Middle frontal gyrus (tissue), 1 donor: ENCODE measurements around the gene TBC1D2.
"Not testable (repeated sequence)": the region's sequence is repeated elsewhere in the genome, so short reads cannot be mapped to it uniquely, and the experiment has no call there.

Source experiments
- DNase-seq: peaks from one replicate; pipeline ENCODE4 v3.0.0-alpha.2; 2015; ENCODE audit warnings: low spot score; ENCODE audit errors: extremely low spot score

The TBC1D2 gene

DNA sequence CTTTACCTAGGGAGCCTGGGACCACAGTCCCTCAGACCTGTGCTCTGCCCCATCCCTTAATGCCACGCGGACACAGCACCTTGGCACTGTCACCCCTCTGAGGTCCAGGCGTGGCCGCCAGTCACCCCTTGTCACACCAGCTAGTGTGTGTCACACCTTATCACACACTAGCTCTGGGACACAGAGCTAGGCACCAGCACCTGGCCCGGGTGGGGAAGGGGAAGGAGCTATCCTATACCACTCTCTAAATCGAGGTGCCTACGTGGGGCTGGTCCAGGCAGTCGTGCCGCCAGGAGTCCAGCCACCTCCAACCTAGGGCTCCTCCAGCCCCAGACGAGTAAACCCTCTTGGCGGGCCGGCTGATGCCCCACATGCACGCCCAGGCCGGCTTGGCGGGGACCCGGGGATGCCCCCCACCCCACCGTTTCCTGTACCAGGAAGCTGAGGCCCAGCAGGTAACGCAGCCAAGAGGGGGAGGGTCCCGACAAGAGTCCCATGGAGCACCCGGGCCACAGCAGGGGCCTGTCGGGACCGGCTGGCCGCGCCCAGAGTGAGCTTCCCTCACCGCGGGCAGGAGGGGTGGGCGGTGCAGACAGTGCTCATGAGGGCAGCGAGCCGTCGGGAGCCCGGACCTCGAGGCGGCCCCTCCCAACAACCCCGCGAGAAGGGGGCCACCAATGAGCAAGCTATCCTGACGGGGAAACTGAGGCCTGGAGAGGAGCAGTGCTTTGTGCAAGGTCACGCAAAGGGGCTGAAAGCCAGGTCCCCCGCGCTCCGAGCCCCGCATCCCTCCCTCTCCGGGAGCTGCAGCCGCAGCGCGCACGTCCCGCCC lies 63.6 kb downstream of the TBC1D2 start:
- no peak for DNase-seq

DNA sequence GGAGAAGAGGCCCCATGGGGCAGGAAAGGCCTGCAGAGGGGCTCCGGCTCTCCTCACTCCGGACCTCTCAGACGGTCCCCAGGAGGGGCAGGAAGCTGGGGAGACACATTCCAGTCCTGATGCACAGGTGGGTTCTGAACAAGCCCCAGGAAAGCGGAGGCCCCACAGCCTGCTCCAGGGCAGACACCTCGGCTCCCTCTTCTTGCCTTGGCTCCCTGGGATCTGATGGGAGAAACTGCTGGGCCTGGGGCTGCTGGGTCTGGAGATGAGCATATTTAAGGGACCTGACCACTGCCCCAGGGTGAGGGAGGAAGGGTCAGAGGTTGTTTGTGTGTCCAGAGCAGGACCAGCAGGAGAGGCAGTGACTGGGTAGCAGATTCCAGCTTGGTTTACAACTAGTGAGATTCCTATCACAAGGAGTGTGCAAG lies 64.3 kb downstream of the TBC1D2 start:
- no peak for DNase-seq

DNA sequence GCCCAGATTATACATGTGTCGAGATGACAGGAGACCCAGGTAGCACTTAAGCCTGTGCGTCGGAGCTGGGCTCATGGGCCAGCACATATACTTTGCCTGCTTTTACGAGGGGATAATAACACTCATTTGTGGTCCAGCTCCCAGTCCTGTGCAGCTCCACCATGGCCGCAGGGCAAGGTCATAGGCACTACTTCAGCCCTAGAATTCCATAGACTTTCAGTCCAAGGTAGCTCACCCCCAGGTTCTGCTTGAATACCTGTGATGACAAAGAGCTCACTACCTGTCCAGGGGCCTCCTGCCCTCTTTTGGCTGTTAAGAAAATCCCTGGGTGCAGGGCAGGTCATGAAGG lies 64.7 kb downstream of the TBC1D2 start:
- DNase-seq: no peak

GRCh38 chr9:98189412-98189811 lies 66.0 kb downstream of the TBC1D2 start:
- DNase-seq: no peak

DNA sequence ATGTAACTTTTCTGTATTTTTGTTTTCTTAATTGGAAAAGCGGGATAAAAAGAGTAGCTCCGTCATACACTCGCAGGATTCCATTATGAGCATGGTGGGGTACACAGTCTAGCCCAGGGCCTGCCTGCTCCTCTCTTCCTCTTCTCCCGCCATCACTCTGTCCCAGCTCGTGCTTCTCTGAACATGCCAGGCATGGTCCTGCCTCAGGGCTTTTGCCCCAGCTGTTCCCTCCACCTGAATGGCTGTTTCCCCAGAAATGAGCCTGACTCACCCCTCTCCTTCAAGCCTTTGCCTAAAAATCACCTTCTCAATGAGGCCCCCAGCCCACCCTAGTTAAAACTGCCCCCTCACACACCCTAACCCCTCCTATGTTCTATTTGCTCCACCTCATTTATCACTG lies 67.5 kb downstream of the TBC1D2 start:
- no peak for DNase-seq

- no peak for DNase-seq
Measured at GRCh38 chr9:98186236-98186635, 69.2 kb downstream of the TBC1D2 start.

DNA sequence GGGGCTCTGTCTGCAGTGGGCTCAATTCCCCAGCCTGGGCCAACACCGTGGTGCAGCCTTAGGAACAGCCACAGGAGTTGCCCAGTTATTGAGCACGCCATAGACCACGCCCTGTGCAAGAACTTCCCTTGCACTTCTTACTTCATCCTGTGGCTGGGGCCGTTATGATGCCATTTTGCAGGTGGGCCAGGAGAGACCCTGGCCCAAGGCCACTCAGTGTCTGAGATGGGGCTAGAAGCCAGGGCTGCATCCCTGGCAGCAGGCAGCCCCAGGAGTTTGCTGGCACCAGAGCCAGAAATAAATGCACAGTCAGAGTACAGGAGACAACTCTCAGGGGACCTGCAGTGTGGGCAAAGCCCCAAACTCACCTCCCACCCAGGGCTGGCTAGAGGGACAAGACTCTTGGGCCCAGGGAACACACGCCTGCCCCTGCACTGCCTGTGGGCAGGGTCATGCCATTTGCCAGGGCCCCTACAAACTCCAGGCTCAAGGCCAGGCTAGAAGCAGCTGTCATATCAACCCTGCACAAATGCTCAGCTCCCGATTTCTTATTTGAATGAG lies 69.8 kb downstream of the TBC1D2 start:
- no peak for DNase-seq

DNA sequence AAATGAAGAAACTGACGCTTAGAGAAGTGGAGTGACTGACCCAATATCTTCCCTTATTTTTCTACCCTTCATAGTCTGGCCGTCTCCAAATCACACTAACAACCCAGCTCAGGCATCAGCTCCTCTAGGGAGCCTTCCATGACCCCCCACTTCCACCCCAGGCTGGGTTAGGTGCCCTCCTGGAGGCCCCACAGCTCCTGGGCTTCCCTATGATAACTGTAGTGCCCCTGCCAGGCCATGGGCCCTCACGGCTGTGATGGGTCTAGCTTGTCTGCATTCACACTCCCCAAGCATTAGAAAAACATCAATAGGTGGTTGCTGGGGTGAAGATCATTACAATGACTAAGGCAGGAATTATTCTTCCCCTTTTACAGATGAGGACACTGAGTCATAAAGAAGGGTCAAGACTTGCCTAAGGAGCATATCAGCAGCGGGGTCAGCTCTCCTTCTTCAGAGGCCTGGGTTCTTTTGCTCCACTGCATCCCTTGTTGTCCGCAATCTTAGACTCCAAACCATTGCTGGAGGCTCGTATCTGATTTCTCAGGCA lies 70.4 kb downstream of the TBC1D2 start:
- DNase-seq: no peak

- DNase-seq: no peak
Measured at GRCh38 chr9:98184326-98184725, 71.1 kb downstream of the TBC1D2 start.

GRCh38 chr9:98182889-98183599 lies 72.4 kb downstream of the TBC1D2 start:
- DNase-seq: no peak

GRCh38 chr9:98182069-98182820 lies 73.2 kb downstream of the TBC1D2 start:
- DNase-seq: no peak

DNA sequence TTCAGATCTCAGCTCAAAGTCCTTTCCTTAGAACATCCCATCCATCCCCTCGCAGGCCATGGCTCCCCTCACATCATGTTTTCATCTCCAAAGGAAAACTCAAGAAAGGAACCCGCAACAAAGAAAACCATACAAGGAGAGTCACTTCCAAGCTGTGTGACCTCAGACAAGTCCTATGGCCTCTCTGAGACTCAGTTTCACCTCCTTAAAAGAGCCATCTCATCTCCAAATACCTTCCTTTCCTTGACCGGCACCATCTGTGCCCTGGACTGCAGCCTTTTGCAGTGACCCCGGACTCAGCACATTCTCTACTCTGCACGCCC lies 73.7 kb downstream of the TBC1D2 start:
- DNase-seq: no peak

DNA sequence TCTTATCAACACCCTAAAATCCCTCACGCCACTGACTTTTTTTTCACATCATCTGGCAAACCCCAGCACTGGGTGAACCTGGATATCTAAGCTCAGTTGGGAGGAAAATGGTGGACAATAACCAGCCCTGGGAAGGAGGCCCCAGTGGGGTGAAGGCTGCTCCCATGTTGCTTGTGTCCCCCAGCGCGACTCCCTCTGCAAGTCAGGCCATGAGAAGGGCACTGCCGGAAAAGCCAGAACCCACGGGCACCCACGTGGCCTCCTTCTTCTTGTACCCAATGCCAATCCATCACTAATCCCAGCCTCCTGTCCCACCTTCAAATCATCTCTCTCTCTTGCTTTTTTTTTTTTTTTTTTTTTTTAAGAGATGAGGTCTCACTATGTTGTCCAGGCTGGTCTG lies 74.5 kb downstream of the TBC1D2 start:
- DNase-seq: no peak

- DNase-seq: no peak
Measured at GRCh38 chr9:98178874-98179850, 76.3 kb downstream of the TBC1D2 start.

- DNase-seq: no peak
Measured at GRCh38 chr9:98176391-98177259, 78.8 kb downstream of the TBC1D2 start.

DNA sequence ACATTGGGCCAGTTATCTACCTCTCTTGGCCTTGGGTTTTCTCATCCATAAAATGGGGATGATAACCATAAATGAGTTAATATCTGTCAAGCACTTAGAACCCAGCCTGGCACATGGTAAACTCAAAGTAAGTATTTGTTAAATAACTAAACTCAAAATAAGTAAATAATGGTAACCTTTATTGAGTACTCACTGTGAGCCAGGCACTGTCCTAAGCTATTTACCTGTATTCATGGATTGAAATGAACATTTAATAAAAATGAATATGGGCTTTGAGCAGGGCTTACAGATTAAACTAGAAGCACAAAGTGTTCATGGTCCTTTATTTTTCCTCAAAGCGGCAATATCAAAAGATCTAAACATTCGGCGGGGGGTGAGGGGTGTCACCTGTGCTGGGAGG lies 79.7 kb downstream of the TBC1D2 start:
- no peak for DNase-seq

DNA sequence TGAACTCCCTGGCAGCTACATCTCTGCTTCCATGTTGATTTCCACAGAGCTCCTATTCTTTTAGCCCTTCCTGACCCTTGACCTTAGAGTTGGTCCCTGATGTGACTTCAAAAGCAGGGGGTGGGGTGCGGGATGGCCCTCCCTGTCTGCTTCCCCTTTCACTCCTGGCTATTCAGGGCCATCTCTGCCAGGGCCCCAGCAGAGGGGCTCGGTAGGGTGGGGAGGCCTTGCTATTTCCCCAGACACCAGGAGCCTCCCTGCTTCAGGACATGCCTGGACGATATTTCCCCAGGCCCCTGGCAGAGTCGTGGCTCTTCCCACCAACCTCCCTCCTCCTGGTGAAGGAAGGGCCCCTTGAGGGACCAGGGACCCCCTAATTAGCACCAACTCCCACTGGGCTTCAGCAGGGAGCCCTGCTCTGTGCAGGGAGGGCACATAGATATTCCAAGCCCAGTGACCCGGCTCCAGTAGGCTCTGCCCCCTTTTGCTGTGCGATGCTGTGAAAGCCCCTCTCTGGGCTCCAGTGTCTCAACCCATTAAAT lies 80.3 kb downstream of the TBC1D2 start:
- no peak for DNase-seq

GRCh38 chr9:98174502-98174918 lies 80.9 kb downstream of the TBC1D2 start:
- DNase-seq: not testable (repeated sequence)

DNA sequence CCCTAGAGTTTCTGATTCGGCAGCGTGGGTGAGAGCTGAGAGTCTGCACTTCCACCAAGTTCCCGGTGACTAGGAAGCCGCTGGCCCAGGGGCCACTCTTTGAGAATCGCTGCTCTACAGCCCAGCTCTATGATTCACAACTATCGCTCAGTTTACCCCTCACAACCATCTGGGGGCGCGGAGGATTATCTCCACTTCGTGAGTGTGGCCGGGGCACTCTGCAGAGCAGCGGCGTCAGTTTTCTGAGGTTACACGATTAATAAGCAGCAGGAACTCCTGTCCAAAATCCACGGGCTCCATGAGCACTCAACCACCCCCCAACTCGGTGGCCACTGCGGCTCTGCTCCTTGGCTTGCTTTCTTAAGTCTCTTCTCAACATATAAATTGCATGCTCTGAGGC lies 82.3 kb downstream of the TBC1D2 start:
- no peak for DNase-seq
